Measurements from ENCODE around the gene ISLR.

DNA sequence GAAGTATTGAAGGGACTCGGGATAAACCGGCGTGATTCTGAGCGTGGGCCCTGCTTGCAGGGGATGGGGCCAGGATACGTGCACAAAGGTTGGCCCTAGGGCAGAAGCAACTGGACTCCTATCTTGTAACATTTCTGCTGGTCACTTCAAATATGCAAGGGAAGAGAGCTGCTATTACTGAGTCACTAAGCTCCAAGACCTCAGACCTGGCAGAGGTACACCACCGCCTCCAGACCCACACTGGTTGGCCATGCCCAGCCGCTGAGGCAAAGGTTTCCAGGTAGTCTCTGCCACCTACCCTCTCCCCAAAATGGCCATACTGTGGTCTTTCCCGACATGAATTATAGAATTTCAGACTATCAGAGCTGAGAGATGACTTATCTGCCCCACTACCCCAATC, 42.4 kb downstream of the ISLR start:
- TF ChIP-seq, protein P1, sequence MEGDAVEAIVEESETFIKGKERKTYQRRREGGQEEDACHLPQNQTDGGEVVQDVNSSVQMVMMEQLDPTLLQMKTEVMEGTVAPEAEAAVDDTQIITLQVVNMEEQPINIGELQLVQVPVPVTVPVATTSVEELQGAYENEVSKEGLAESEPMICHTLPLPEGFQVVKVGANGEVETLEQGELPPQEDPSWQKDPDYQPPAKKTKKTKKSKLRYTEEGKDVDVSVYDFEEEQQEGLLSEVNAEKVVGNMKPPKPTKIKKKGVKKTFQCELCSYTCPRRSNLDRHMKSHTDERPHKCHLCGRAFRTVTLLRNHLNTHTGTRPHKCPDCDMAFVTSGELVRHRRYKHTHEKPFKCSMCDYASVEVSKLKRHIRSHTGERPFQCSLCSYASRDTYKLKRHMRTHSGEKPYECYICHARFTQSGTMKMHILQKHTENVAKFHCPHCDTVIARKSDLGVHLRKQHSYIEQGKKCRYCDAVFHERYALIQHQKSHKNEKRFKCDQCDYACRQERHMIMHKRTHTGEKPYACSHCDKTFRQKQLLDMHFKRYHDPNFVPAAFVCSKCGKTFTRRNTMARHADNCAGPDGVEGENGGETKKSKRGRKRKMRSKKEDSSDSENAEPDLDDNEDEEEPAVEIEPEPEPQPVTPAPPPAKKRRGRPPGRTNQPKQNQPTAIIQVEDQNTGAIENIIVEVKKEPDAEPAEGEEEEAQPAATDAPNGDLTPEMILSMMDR (IDR thresholded peaks at IDR 0.05; ENCODE audit: poor library complexity, severe bottlenecking): no peak
- TF ChIP-seq POLR2AphosphoS5 (IDR thresholded peaks at IDR 0.05) (no peak), EZH2 (IDR thresholded peaks at IDR 0.05; ENCODE audit: borderline replicate concordance, insufficient read depth, low read length, poor library complexity, severe bottlenecking) (no peak), EP300 (conservative IDR thresholded peaks at IDR 0.05; ENCODE audit: poor library complexity, severe bottlenecking) (no peak), RAD21 (conservative IDR thresholded peaks at IDR 0.05) (no peak)

Data from neural cell (in vitro differentiated cells).